Measurements from ENCODE around the gene TRMT44.
"Not testable (repeated sequence)": the region's sequence is repeated elsewhere in the genome, so short reads cannot be mapped to it uniquely, and the experiment has no call there.

The TRMT44 gene

DNA sequence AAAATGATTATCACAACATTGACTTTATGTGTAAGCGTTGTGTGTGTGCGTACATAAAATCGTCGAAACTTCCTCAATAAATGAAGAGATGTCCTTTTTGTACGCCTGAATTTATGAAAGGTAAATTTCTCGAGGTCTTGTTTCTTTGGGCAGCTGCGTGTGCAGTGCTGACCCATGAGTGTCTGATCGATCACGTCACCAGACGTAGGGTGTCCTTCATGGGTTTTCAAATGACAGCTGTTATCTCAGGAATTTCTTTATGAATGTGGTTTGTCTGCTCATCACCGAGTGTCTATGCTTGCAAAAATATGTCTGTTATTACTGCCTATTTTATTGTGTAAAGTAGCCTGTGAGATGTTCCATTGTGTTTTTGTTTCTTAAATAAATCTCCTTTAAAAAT lies 71.9 kb downstream of the TRMT44 start:
- H3K36me3 ChIP-seq (ENCODE audit: insufficient read depth, low read length) = no peaks in the 10 kb centered on the region
- no peak overlapping the region for H2AFZ ChIP-seq (ENCODE audit: low read depth, low read length)
- H4K20me1 ChIP-seq (ENCODE audit: insufficient read depth, low read length) = no peaks in the 10 kb centered on the region
- ATAC-seq (ENCODE audit: insufficient read depth, low read depth) (no peak), DNase-seq (no peak)
- no peaks in the 10 kb centered on the region for H3K4me1 ChIP-seq (ENCODE audit: insufficient read depth, low read length)
- no peak overlapping the region for H3K27ac ChIP-seq (ENCODE audit: low read length)
- H3K9me3 ChIP-seq (ENCODE audit: insufficient read depth, low read length, severe bottlenecking) = no peaks in the 10 kb centered on the region
- no peak overlapping the region for H3K4me2 ChIP-seq (ENCODE audit: insufficient read depth, low read length)
- TF ChIP-seq, protein P1, sequence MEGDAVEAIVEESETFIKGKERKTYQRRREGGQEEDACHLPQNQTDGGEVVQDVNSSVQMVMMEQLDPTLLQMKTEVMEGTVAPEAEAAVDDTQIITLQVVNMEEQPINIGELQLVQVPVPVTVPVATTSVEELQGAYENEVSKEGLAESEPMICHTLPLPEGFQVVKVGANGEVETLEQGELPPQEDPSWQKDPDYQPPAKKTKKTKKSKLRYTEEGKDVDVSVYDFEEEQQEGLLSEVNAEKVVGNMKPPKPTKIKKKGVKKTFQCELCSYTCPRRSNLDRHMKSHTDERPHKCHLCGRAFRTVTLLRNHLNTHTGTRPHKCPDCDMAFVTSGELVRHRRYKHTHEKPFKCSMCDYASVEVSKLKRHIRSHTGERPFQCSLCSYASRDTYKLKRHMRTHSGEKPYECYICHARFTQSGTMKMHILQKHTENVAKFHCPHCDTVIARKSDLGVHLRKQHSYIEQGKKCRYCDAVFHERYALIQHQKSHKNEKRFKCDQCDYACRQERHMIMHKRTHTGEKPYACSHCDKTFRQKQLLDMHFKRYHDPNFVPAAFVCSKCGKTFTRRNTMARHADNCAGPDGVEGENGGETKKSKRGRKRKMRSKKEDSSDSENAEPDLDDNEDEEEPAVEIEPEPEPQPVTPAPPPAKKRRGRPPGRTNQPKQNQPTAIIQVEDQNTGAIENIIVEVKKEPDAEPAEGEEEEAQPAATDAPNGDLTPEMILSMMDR (IDR thresholded peaks at IDR 0.05; ENCODE audit: borderline replicate concordance, extremely low read depth, low read length, poor library complexity, severe bottlenecking) = no peak
- TF ChIP-seq EZH2 (IDR thresholded peaks at IDR 0.05; ENCODE audit: borderline replicate concordance, low read depth, low read length, severe bottlenecking) = no peak
- H3K4me3 ChIP-seq (ENCODE audit: low read depth in 1 of 2, low read length in 2 of 2) = no peak overlapping the region
- no peaks in the 10 kb centered on the region for H3K79me2 ChIP-seq (ENCODE audit: insufficient read depth, low read length)
- no peak overlapping the region for H3K9ac ChIP-seq (ENCODE audit: low read depth, low read length)
- H3K27me3 ChIP-seq (ENCODE audit: insufficient read depth, low read length, poor library complexity) = no peaks in the 10 kb centered on the region

DNA sequence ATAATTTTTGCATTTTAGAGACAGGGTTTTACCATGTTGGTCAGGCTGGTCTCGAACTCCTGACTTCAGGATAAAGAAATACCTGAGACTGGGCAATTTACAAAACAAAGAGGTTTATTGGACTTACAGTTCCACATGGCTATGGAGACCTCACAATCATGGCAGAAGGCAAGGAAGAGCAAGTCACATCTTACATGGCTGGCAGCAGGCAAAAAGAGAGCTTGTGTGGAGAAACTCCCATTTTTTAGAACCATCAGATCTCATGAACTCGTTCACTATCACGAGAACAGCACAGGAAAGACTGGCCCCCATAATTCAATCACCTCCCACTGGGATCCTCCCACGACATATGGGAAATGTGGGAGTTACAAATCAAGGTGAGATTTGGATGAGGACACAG lies 72.5 kb downstream of the TRMT44 start:
- DNase-seq; H3K9ac ChIP-seq (ENCODE audit: low read depth, low read length); ATAC-seq (ENCODE audit: insufficient read depth, low read depth); H3K27me3 ChIP-seq (ENCODE audit: insufficient read depth, low read length, poor library complexity); H3K4me1 ChIP-seq (ENCODE audit: insufficient read depth, low read length); H3K36me3 ChIP-seq (ENCODE audit: insufficient read depth, low read length); H3K79me2 ChIP-seq (ENCODE audit: insufficient read depth, low read length); H3K9me3 ChIP-seq (ENCODE audit: insufficient read depth, low read length, severe bottlenecking); H3K4me2 ChIP-seq (ENCODE audit: insufficient read depth, low read length); H3K4me3 ChIP-seq (ENCODE audit: low read depth in 1 of 2, low read length in 2 of 2); H3K27ac ChIP-seq (ENCODE audit: low read length); H2AFZ ChIP-seq (ENCODE audit: low read depth, low read length); H4K20me1 ChIP-seq (ENCODE audit: insufficient read depth, low read length): not testable (repeated sequence)

DNA sequence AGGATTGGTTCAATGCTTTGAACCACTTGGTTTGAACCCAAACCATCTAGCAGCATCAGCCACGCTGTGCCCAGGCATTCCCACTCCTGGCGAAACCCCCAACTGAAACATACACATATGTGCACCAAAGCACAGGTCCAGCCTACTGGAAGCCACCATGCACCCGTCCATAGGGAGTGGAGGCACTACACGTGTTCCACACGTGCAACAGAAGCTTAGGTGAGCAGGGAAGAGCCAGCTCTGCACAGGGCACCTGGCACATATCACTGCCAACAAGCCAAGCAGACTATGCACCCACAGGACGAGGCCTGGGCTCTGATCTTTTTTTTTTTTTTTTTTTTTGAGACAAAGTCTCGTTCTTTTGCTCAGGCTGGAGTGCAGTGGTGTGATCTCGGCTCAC lies 73.4 kb downstream of the TRMT44 start:
- no peak for ATAC-seq (ENCODE audit: insufficient read depth, low read depth)

DNA sequence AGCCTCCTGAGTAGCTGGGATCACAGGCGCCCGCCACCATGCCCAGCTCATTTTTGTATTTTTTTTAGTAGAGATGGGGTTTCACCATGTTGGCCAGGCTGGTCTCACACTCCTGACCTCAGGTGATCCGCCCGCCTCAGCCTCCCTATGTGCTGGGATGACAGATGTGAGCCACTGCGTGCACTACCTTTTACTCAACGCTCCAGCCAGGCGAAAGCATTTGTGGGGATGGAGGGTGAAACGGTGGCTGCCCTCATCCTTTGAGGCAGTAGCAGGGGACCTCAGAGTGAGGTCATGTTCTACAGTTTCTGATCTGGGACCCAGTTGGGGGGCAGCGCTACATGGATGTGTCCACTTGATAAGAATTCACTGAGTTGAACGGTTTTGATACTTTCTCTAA lies 73.8 kb downstream of the TRMT44 start:
- no peak overlapping the region for H3K4me2 ChIP-seq (ENCODE audit: insufficient read depth, low read length)
- H2AFZ ChIP-seq (ENCODE audit: low read depth, low read length) = no peak overlapping the region
- H3K36me3 ChIP-seq (ENCODE audit: insufficient read depth, low read length) = no peaks in the 10 kb centered on the region
- H3K79me2 ChIP-seq (ENCODE audit: insufficient read depth, low read length) = no peaks in the 10 kb centered on the region
- no peaks in the 10 kb centered on the region for H3K4me1 ChIP-seq (ENCODE audit: insufficient read depth, low read length)
- H3K4me3 ChIP-seq (ENCODE audit: low read depth in 1 of 2, low read length in 2 of 2) = no peak overlapping the region
- no peak for DNase-seq
- no peaks in the 10 kb centered on the region; the same call in 1 of the 2 replicates for H4K20me1 ChIP-seq (ENCODE audit: insufficient read depth, low read length)
- TF ChIP-seq, protein P1 (IDR thresholded peaks at IDR 0.05; ENCODE audit: borderline replicate concordance, extremely low read depth, low read length, poor library complexity, severe bottlenecking) = no peak
- no peak for TF ChIP-seq EZH2 (IDR thresholded peaks at IDR 0.05; ENCODE audit: borderline replicate concordance, low read depth, low read length, severe bottlenecking)
- H3K9ac ChIP-seq (ENCODE audit: low read depth, low read length) = no peak overlapping the region
- no peak for ATAC-seq (ENCODE audit: insufficient read depth, low read depth)
- no peaks in the 10 kb centered on the region for H3K27me3 ChIP-seq (ENCODE audit: insufficient read depth, low read length, poor library complexity)
- no peak overlapping the region for H3K27ac ChIP-seq (ENCODE audit: low read length)
- no peaks in the 10 kb centered on the region for H3K9me3 ChIP-seq (ENCODE audit: insufficient read depth, low read length, severe bottlenecking)

More for the DNA sequence above, 73.4 kb downstream of the TRMT44 start:
- TF ChIP-seq, protein P1 (IDR thresholded peaks at IDR 0.05; ENCODE audit: borderline replicate concordance, extremely low read depth, low read length, poor library complexity, severe bottlenecking) = no peak
- no peak for TF ChIP-seq EZH2 (IDR thresholded peaks at IDR 0.05; ENCODE audit: borderline replicate concordance, low read depth, low read length, severe bottlenecking)
- H4K20me1 ChIP-seq (ENCODE audit: insufficient read depth, low read length) = no peaks in the 10 kb centered on the region; the same call in 1 of the 2 replicates
- H3K36me3 ChIP-seq (ENCODE audit: insufficient read depth, low read length) = no peaks in the 10 kb centered on the region
- no peak overlapping the region for H3K9ac ChIP-seq (ENCODE audit: low read depth, low read length)
- H3K79me2 ChIP-seq (ENCODE audit: insufficient read depth, low read length) = no peaks in the 10 kb centered on the region
- no peaks in the 10 kb centered on the region for H3K27me3 ChIP-seq (ENCODE audit: insufficient read depth, low read length, poor library complexity)
- H3K4me1 ChIP-seq (ENCODE audit: insufficient read depth, low read length) = no peaks in the 10 kb centered on the region
- H3K4me2 ChIP-seq (ENCODE audit: insufficient read depth, low read length) = no peak overlapping the region
- H3K9me3 ChIP-seq (ENCODE audit: insufficient read depth, low read length, severe bottlenecking) = no peaks in the 10 kb centered on the region
- no peak overlapping the region for H3K27ac ChIP-seq (ENCODE audit: low read length)
- no peak for DNase-seq
- no peak overlapping the region for H3K4me3 ChIP-seq (ENCODE audit: low read depth in 1 of 2, low read length in 2 of 2)
- no peak overlapping the region for H2AFZ ChIP-seq (ENCODE audit: low read depth, low read length)
